Psoas muscle (tissue), 8 donors: ENCODE measurements around the gene PROP1. TPM values are rescaled to one million over a fixed set of nuclear protein-coding genes. Genes with fewer than 3 reads are reported as not detected.

Experiments
- ATAC-seq, 4 donors: fragments of 200-7000 bp; cut with Tn5 transposase; one replicate each; pipeline ENCODE4 v1.9.1; 2020; ENCODE audit warnings: moderate library complexity in 3 of 4, mild to moderate bottlenecking in 2 of 4
- DNase-seq, 2 donors: peaks; one replicate each; pipeline ENCODE4 v3.0.0-alpha.2; 2020
- H3K27ac ChIP-seq: fragments of 200-600 bp; one replicate; pipeline ENCODE4 v1.8.0; 2022
- H3K27me3 ChIP-seq, 3 donors: fragments of 200-600 bp in 1 of 3; one replicate each; pipeline versions ENCODE4 v1.6.1 to v1.8.0; 2013 to 2022; ENCODE audit warnings: low read length in 2 of 3, mild to moderate bottlenecking in 2 of 3, moderate library complexity in 1 of 3; ENCODE audit not compliant: insufficient read depth in 3 of 3
- H3K36me3 ChIP-seq, 2 donors: fragments of 200-600 bp in 1 of 2; one replicate each; pipeline versions ENCODE4 v1.6.1 to v1.8.0; 2013 to 2022; ENCODE audit warnings: low read depth in 1 of 2, mild to moderate bottlenecking in 1 of 2, moderate library complexity in 1 of 2; ENCODE audit not compliant: insufficient read depth in 1 of 2
- H3K4me1 ChIP-seq: fragments of 200-600 bp; one replicate; pipeline ENCODE4 v1.8.0; 2022
- H3K4me3 ChIP-seq: fragments of 200-600 bp; one replicate; pipeline ENCODE4 v1.8.0; 2022; ENCODE audit warnings: mild to moderate bottlenecking
- H3K9me3 ChIP-seq: fragments of 200-600 bp; one replicate; pipeline ENCODE4 v1.8.0; 2022
- CTCF ChIP-seq: fragments of 200-600 bp; IDR thresholded peaks from one replicate; pipeline ENCODE4 v1.8.0; 2022; ENCODE audit warnings: antibody characterized with exemption
- WGBS, 3 donors: extraction: QIAGEN DNeasy Blood & Tissue Kit; methylation state at CpG; one replicate each; pipeline versions ENCODE4 v1.1.6 to v1.1.7; 2013; 5-methylcytosine and 5-hydroxymethylcytosine counted together
- intact Hi-C, 2 donors: fragments of 100-400 bp; cut with DNase I; formaldehyde crosslinking; loops; one replicate each; pipeline versions ENCODE4 v1.11.0 to v1.14.2; 2022
- polyA plus RNA-seq, 3 donors: library from polyadenylated mRNA; stranded (reverse); fragments of 200-250 nt; gene quantifications; one replicate each; pipeline ENCODE4 v1.2.3, GENCODE V29; 2013
- total RNA-seq, 4 donors: library from RNA; stranded (reverse); fragmentation: NEBNext Ultra II Directional in 2 of 4; extraction: Animal tissue kit (Norgen Biotek cat#: 25700) in 2 of 4; gene quantifications; one replicate each; pipeline versions ENCODE4 v1.2.1 to v1.2.4, GENCODE V29; 2021 to 2023
- donor health status: healthy with polysubstance abuse.
- donor health status: DM: no; HTN: no; CAD: no; lungs with moderate emphysema.
- donor health status: Bipolar disorder and iron deficiency.
- donor health status: healthy.
- donor health status: DM: yes; HTN: yes; CAD: no.
- donor health status: DM: no; HTN: no; CAD: no.
- donor health status: DM: no; HTN: no; CAD: no.
- donor health status: DM: yes; HTN: yes; CAD: no.

The PROP1 gene
- total and polyA plus RNA-seq, 7 donors: not detected

GRCh38 chr5:177985430-177986040, 10.5 kb downstream of the PROP1 start:
- no peak for TF ChIP-seq CTCF
- H3K27me3 ChIP-seq: peaks cover 7 to 78% (median 27%) of the 10 kb centered on the region in 3 donors

GRCh38 chr5:177984584-177985206, 11.3 kb downstream of the PROP1 start:
- intact Hi-C loops: no loop called here
- H3K9me3 ChIP-seq: no peaks in the 10 kb centered on the region

More at GRCh38 chr5:177985430-177986040, 10.5 kb downstream of the PROP1 start:
- H3K4me1 ChIP-seq: no peaks in the 10 kb centered on the region
- no peak overlapping the region for H3K27ac ChIP-seq
- peak overlapping the region; percentile 11 for H3K4me3 ChIP-seq
- no peak for ATAC-seq
- no peaks in the 10 kb centered on the region for H3K9me3 ChIP-seq
- WGBS, 3 donors: 17 to 32% (median 24%) methylated on average over 36 to 50 of the region's 50 CpGs
- no peak for DNase-seq
- H3K36me3 ChIP-seq: no peaks in the 10 kb centered on the region
- intact Hi-C loops: no loop called here

GRCh38 chr5:177983763-177984583, 12.1 kb downstream of the PROP1 start:
- H3K27me3 ChIP-seq: peaks cover 7 to 76% (median 27%) of the 10 kb centered on the region in 3 donors
- WGBS, 3 donors: 25 to 32% (median 25%) methylated on average over 46 of the region's 46 CpGs
- no peak for DNase-seq

More at GRCh38 chr5:177984584-177985206, 11.3 kb downstream of the PROP1 start:
- Histone ChIP-seq H3K36me3 (no peaks in the 10 kb centered on the region), H3K27ac (no peak overlapping the region), H3K4me3 (no peak overlapping the region), H3K27me3 (peaks cover 7 to 78% (median 27%) of the 10 kb centered on the region in 3 donors), H3K4me1 (no peaks in the 10 kb centered on the region)
- 2 to 4% (median 3%) methylated on average over 44 to 47 of the region's 47 CpGs for WGBS, 3 donors
- no peak for ATAC-seq
- TF ChIP-seq CTCF: no peak
- no peak for DNase-seq

GRCh38 chr5:177982956-177983355, 13.1 kb downstream of the PROP1 start:
- WGBS, 3 donors: 86 to 91% (median 88%) methylated on average over 5 of the region's 5 CpGs
- H3K4me3 ChIP-seq: no peak overlapping the region
- ATAC-seq (no peak), DNase-seq (no peak)
- H3K9me3 ChIP-seq: no peaks in the 10 kb centered on the region
- TF ChIP-seq CTCF: no peak
- H3K27me3 ChIP-seq: peaks cover 7 to 71% (median 27%) of the 10 kb centered on the region in 3 donors
- H3K4me1 ChIP-seq: no peaks in the 10 kb centered on the region
- no peak overlapping the region for H3K27ac ChIP-seq
- intact Hi-C loops: no loop called here
- H3K36me3 ChIP-seq: no peaks in the 10 kb centered on the region

More at GRCh38 chr5:177983763-177984583, 12.1 kb downstream of the PROP1 start:
- H3K9me3 ChIP-seq: no peaks in the 10 kb centered on the region
- no peak for ATAC-seq
- intact Hi-C loops: no loop called here
- H3K27ac ChIP-seq: no peak overlapping the region
- no peak overlapping the region for H3K4me3 ChIP-seq
- H3K4me1 ChIP-seq: no peaks in the 10 kb centered on the region
- TF ChIP-seq CTCF: no peak
- H3K36me3 ChIP-seq: no peaks in the 10 kb centered on the region
